ENCODE data around the gene TEPSIN. TPM values are rescaled to one million over a fixed set of nuclear protein-coding genes. Genes with fewer than 3 reads are reported as not detected.

The TEPSIN gene
- polyA plus RNA-seq, 4 donors = 19.3 to 89.9 (median 36.0) TPM

DNA sequence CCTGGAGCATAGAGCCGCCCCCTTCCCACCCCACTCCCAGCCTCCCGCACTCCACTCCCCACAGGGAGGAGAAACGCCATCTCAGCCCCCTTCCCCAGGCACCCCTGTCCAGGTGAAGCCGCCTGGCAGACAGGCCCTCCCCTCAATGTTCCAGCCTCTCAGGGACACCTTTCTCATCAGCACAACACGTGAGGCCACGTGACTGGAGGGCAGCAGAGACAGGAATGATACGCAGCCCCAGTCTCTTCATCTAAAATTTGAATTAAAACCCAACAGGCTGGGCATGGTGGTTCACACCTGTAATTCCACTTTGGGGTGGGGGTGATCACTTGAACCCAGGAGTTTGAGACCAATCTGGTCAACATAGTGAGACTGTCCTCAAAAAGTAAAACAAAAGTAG, 52.7 kb downstream of the TEPSIN start:
- peaks cover 0 to 2% (median 0%) of the 10 kb centered on the region in 3 donors for H3K27me3 ChIP-seq (ENCODE audit: control insufficient read depth in 3 of 3, insufficient read depth in 3 of 3, low read length in 3 of 3)
- FAIRE-seq (no peak), DNase-seq (no peak)
- 62 to 81% (median 81%) methylated on average over 6 to 7 of the region's 7 CpGs for WGBS, 3 donors
- H3K36me3 ChIP-seq (ENCODE audit: control insufficient read depth in 3 of 3, insufficient read depth in 2 of 3, low read depth in 1 of 3, low read length in 3 of 3) = peaks cover 0 to 25% (median 0%) of the 10 kb centered on the region in 3 donors
- peaks cover 0 to 4% of the 10 kb centered on the region in 2 donors for H3K9me3 ChIP-seq (ENCODE audit: control insufficient read depth in 2 of 2, insufficient read depth in 1 of 2, low read depth in 1 of 2, low read length in 1 of 2)
- H3K4me3 ChIP-seq (ENCODE audit: low read depth in 1 of 3, low read length in 3 of 3) = no peak overlapping the region
- no peaks in the 10 kb centered on the region for H3K4me1 ChIP-seq (ENCODE audit: control insufficient read depth in 3 of 3, insufficient read depth in 2 of 3, low read depth in 1 of 3, low read length in 2 of 3)
- H3K27ac ChIP-seq (ENCODE audit: low read depth in 1 of 3, low read length in 2 of 3) = no peak overlapping the region

DNA sequence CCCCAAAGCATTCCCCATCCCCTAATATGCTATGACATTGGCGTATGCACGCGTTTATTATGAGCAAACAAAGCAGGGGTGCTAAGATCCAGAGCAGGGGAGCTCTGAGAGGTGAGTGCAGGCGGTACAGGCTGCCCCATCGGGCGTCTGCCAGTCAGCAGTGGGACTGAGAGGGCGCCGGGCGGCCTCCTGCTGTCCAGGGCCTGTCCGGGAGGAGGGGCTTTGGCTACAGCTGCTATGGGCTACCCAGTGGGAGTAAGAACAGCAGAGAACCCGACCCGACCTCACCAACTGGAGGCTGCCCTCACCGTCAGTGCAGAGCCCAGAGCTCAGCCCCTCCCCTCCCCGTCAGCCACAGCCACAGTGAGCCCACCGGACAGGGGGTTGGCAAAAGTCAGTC, 54.3 kb downstream of the TEPSIN start:
- Histone ChIP-seq H3K9me3 (ENCODE audit: control insufficient read depth in 2 of 2, insufficient read depth in 1 of 2, low read depth in 1 of 2, low read length in 1 of 2) (peaks cover 0 to 4% of the 10 kb centered on the region in 2 donors), H3K27me3 (ENCODE audit: control insufficient read depth in 3 of 3, insufficient read depth in 3 of 3, low read length in 3 of 3) (peaks cover 0 to 2% (median 0%) of the 10 kb centered on the region in 3 donors), H3K36me3 (ENCODE audit: control insufficient read depth in 3 of 3, insufficient read depth in 2 of 3, low read depth in 1 of 3, low read length in 3 of 3) (peaks cover 0 to 10% (median 0%) of the 10 kb centered on the region in 3 donors), H3K4me1 (ENCODE audit: control insufficient read depth in 3 of 3, insufficient read depth in 2 of 3, low read depth in 1 of 3, low read length in 2 of 3) (peaks cover 0 to 2% (median 0%) of the 10 kb centered on the region in 3 donors), H3K27ac (ENCODE audit: low read depth in 1 of 3, low read length in 2 of 3) (no peak overlapping the region), H3K4me3 (ENCODE audit: low read depth in 1 of 3, low read length in 3 of 3) (no peak overlapping the region)
- DNase-seq (no peak), FAIRE-seq (no peak)
- whole genome bisulfite sequencing, 3 donors = 19 to 39% (median 25%) methylated on average over 13 to 15 of the region's 15 CpGs

GRCh38 chr17:81183807-81184206, 55.0 kb downstream of the TEPSIN start:
- no peak overlapping the region for H3K4me3 ChIP-seq (ENCODE audit: low read depth in 1 of 3, low read length in 3 of 3)
- H3K27me3 ChIP-seq (ENCODE audit: control insufficient read depth in 3 of 3, insufficient read depth in 3 of 3, low read length in 3 of 3) = peaks cover 0 to 2% (median 0%) of the 10 kb centered on the region in 3 donors
- no peak overlapping the region for H3K27ac ChIP-seq (ENCODE audit: low read depth in 1 of 3, low read length in 2 of 3)
- 87 to 91% (median 91%) methylated on average over 11 of the region's 11 CpGs for WGBS, 3 donors
- FAIRE-seq (no peak), DNase-seq (no peak)
- H3K4me1 ChIP-seq (ENCODE audit: control insufficient read depth in 3 of 3, insufficient read depth in 2 of 3, low read depth in 1 of 3, low read length in 2 of 3) = peaks cover 0 to 9% (median 0%) of the 10 kb centered on the region in 3 donors
- H3K36me3 ChIP-seq (ENCODE audit: control insufficient read depth in 3 of 3, insufficient read depth in 2 of 3, low read depth in 1 of 3, low read length in 3 of 3) = peaks cover 0 to 3% (median 0%) of the 10 kb centered on the region in 3 donors
- H3K9me3 ChIP-seq (ENCODE audit: control insufficient read depth in 2 of 2, insufficient read depth in 1 of 2, low read depth in 1 of 2, low read length in 1 of 2) = peaks cover 0 to 4% of the 10 kb centered on the region in 2 donors

GRCh38 chr17:81183316-81183715, 55.5 kb downstream of the TEPSIN start:
- H3K4me3 ChIP-seq (ENCODE audit: low read depth in 1 of 3, low read length in 3 of 3) = no peak overlapping the region
- H3K4me1 ChIP-seq (ENCODE audit: control insufficient read depth in 3 of 3, insufficient read depth in 2 of 3, low read depth in 1 of 3, low read length in 2 of 3) = peaks cover 0 to 14% (median 0%) of the 10 kb centered on the region in 3 donors
- FAIRE-seq (no peak), DNase-seq (no peak)
- peaks cover 0 to 2% (median 0%) of the 10 kb centered on the region in 3 donors for H3K27me3 ChIP-seq (ENCODE audit: control insufficient read depth in 3 of 3, insufficient read depth in 3 of 3, low read length in 3 of 3)
- peaks cover 0 to 4% of the 10 kb centered on the region in 2 donors for H3K9me3 ChIP-seq (ENCODE audit: control insufficient read depth in 2 of 2, insufficient read depth in 1 of 2, low read depth in 1 of 2, low read length in 1 of 2)
- WGBS, 3 donors = 90 to 91% (median 91%) methylated on average over 8 to 10 of the region's 10 CpGs
- no peaks in the 10 kb centered on the region for H3K36me3 ChIP-seq (ENCODE audit: control insufficient read depth in 3 of 3, insufficient read depth in 2 of 3, low read depth in 1 of 3, low read length in 3 of 3)
- H3K27ac ChIP-seq (ENCODE audit: low read depth in 1 of 3, low read length in 2 of 3) = no peak overlapping the region

DNA sequence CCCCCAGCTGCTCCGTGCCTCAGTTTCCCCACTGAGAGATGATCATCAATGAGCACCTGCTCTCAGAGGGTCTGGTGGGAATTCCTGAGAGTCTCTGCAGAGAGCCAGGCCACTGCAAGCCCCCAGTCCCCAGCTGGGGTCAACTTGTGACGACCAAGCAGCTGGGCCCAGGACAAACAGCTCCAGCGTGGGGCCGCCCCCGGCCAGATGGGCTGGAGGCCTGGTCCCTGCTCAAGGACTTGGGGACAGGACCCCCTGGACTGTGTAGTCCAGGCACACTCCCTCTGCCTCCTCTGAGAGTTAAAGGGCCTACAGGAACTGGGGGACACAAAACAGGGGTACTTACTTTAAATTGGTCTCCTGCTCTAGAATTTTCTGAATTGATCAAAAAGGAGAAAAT, 56.3 kb downstream of the TEPSIN start:
- H3K4me3 ChIP-seq (ENCODE audit: low read depth in 1 of 3, low read length in 3 of 3) = no peak overlapping the region
- peaks cover 0 to 4% of the 10 kb centered on the region in 2 donors for H3K9me3 ChIP-seq (ENCODE audit: control insufficient read depth in 2 of 2, insufficient read depth in 1 of 2, low read depth in 1 of 2, low read length in 1 of 2)
- H3K36me3 ChIP-seq (ENCODE audit: control insufficient read depth in 3 of 3, insufficient read depth in 2 of 3, low read depth in 1 of 3, low read length in 3 of 3) = peaks cover 0 to 2% (median 0%) of the 10 kb centered on the region in 3 donors
- no peak for FAIRE-seq
- H3K27me3 ChIP-seq (ENCODE audit: control insufficient read depth in 3 of 3, insufficient read depth in 3 of 3, low read length in 3 of 3) = peaks cover 0 to 2% (median 0%) of the 10 kb centered on the region in 3 donors
- no peak overlapping the region for H3K27ac ChIP-seq (ENCODE audit: low read depth in 1 of 3, low read length in 2 of 3)
- DNase-seq = no peak
- peaks cover 0 to 17% (median 0%) of the 10 kb centered on the region in 3 donors for H3K4me1 ChIP-seq (ENCODE audit: control insufficient read depth in 3 of 3, insufficient read depth in 2 of 3, low read depth in 1 of 3, low read length in 2 of 3)
- 79 to 91% (median 82%) methylated on average over 5 of the region's 5 CpGs for WGBS, 3 donors

- 87 to 90% (median 89%) methylated on average over 19 of the region's 19 CpGs for WGBS, 3 donors
- peaks cover 0 to 17% (median 0%) of the 10 kb centered on the region in 3 donors for H3K4me1 ChIP-seq (ENCODE audit: control insufficient read depth in 3 of 3, insufficient read depth in 2 of 3, low read depth in 1 of 3, low read length in 2 of 3)
- DNase-seq (no peak), FAIRE-seq (no peak)
- H3K27ac ChIP-seq (ENCODE audit: low read depth in 1 of 3, low read length in 2 of 3) = no peak overlapping the region
- peaks cover 0 to 2% (median 0%) of the 10 kb centered on the region in 3 donors for H3K27me3 ChIP-seq (ENCODE audit: control insufficient read depth in 3 of 3, insufficient read depth in 3 of 3, low read length in 3 of 3)
- peaks cover 0 to 6% of the 10 kb centered on the region in 2 donors for H3K9me3 ChIP-seq (ENCODE audit: control insufficient read depth in 2 of 2, insufficient read depth in 1 of 2, low read depth in 1 of 2, low read length in 1 of 2)
- no peak overlapping the region for H3K4me3 ChIP-seq (ENCODE audit: low read depth in 1 of 3, low read length in 3 of 3)
- peaks cover 0 to 2% (median 0%) of the 10 kb centered on the region in 3 donors for H3K36me3 ChIP-seq (ENCODE audit: control insufficient read depth in 3 of 3, insufficient read depth in 2 of 3, low read depth in 1 of 3, low read length in 3 of 3)
These were observed 57.1 kb downstream of the TEPSIN start for GRCh38 chr17:81181811-81182185.

DNA sequence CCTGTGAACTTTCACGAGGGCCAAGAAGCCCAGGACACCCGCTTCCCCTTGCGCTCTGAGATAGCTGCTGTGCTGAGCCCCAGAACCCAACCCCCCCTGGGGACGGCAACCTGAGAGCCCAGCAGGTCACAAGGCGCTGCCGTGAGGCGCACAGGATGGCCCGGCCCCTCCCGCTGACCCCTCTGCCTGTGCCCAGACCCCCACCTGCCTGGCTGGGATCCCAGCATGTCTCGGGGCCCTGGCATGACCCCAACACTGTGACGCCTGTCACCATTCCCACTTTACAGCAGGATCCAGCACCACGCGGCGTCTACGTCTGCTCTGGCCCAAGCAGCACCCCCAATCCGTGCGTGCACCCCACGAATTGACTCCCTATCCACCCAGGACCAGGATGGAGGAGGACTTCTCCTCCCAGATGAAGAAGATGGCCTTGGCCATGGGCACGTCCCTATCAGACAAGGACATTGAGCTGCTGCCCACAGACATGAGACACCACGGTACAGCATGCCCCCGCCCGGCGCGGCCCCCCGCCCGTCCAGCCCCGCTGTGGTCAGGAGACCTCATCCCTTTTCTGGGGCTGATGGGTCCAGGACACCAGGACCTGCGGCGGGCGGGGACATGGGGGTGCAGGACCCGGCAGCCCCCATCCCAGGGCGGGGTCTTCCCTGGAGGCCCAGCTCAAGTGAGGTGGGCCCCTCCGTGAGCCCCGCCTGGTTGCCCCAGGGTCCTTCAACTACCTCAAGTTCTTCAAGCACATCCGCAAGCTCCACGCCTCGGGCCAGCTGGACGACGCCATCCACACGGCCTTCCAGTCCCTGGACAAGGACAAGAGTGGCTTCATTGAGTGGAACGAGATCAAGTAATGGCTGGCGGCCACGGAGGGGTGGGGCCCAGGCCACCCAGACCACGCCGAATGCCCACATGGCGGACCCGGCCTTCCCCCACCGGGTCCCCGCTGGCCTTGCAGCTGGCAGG, 57.7 kb downstream of the TEPSIN start:
- peaks cover 0 to 17% (median 0%) of the 10 kb centered on the region in 3 donors for H3K4me1 ChIP-seq (ENCODE audit: control insufficient read depth in 3 of 3, insufficient read depth in 2 of 3, low read depth in 1 of 3, low read length in 2 of 3)
- H3K9me3 ChIP-seq (ENCODE audit: control insufficient read depth in 2 of 2, insufficient read depth in 1 of 2, low read depth in 1 of 2, low read length in 1 of 2) = peaks cover 0 to 10% of the 10 kb centered on the region in 2 donors
- H3K4me3 ChIP-seq (ENCODE audit: low read depth in 1 of 3, low read length in 3 of 3) = no peak overlapping the region
- H3K27me3 ChIP-seq (ENCODE audit: control insufficient read depth in 3 of 3, insufficient read depth in 3 of 3, low read length in 3 of 3) = peaks cover 0 to 2% (median 0%) of the 10 kb centered on the region in 3 donors
- no peak for DNase-seq
- no peak overlapping the region for H3K27ac ChIP-seq (ENCODE audit: low read depth in 1 of 3, low read length in 2 of 3)
- 86 to 93% (median 86%) methylated on average over 48 to 49 of the region's 49 CpGs for WGBS, 3 donors
- peaks cover 0 to 2% (median 0%) of the 10 kb centered on the region in 3 donors for H3K36me3 ChIP-seq (ENCODE audit: control insufficient read depth in 3 of 3, insufficient read depth in 2 of 3, low read depth in 1 of 3, low read length in 3 of 3)
- FAIRE-seq = no peak

DNA sequence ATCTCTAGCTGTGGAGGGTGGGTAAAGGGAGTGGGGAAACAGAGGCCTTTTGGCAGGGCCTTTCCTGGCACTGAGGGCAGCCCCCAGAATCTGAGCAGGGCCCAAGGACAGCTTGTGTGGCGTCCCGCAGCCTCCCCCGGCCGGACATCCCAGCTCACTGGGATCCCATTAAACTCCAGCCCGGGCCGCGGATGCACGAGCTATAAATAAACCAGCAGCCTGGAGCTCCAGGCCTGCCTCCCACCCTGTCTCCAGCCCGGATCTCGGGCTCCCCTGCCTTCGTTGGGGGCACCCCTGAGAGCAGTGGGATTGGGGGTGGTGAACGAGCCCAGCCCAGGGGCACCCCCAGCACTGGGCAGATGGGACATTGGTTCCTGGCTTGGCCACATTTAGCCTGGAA, 59.0 kb downstream of the TEPSIN start:
- WGBS, 3 donors = 74 to 80% (median 79%) methylated on average over 12 of the region's 12 CpGs
- H3K27me3 ChIP-seq (ENCODE audit: control insufficient read depth in 3 of 3, insufficient read depth in 3 of 3, low read length in 3 of 3) = peaks cover 0 to 2% (median 0%) of the 10 kb centered on the region in 3 donors
- peaks cover 0 to 13% of the 10 kb centered on the region in 2 donors for H3K9me3 ChIP-seq (ENCODE audit: control insufficient read depth in 2 of 2, insufficient read depth in 1 of 2, low read depth in 1 of 2, low read length in 1 of 2)

More for the DNA sequence above, 59.0 kb downstream of the TEPSIN start:
- DNase-seq (no peak), FAIRE-seq (no peak)
- no peak overlapping the region for H3K27ac ChIP-seq (ENCODE audit: low read depth in 1 of 3, low read length in 2 of 3)
- H3K4me1 ChIP-seq (ENCODE audit: control insufficient read depth in 3 of 3, insufficient read depth in 2 of 3, low read depth in 1 of 3, low read length in 2 of 3) = peaks cover 0 to 17% (median 0%) of the 10 kb centered on the region in 3 donors
- H3K36me3 ChIP-seq (ENCODE audit: control insufficient read depth in 3 of 3, insufficient read depth in 2 of 3, low read depth in 1 of 3, low read length in 3 of 3) = peaks cover 0 to 2% (median 0%) of the 10 kb centered on the region in 3 donors
- H3K4me3 ChIP-seq (ENCODE audit: low read depth in 1 of 3, low read length in 3 of 3) = no peak overlapping the region

All from small intestine (tissue), 7 donors.